Hematopoietic multipotent progenitor cell treated with erythropoietin and hydrocortisone succinate and interleukin-3 and kit ligand, for 8 days (in vitro differentiated cells): ENCODE data around the gene OR11G2.
"Not testable (repeated sequence)": the region's sequence is repeated elsewhere in the genome, so short reads cannot be mapped to it uniquely, and the experiment has no call there.

Experiments
- DNase-seq: peaks from one replicate; pipeline ENCODE4 v3.0.0-alpha.2; 2015

OR11G2 gene

DNA sequence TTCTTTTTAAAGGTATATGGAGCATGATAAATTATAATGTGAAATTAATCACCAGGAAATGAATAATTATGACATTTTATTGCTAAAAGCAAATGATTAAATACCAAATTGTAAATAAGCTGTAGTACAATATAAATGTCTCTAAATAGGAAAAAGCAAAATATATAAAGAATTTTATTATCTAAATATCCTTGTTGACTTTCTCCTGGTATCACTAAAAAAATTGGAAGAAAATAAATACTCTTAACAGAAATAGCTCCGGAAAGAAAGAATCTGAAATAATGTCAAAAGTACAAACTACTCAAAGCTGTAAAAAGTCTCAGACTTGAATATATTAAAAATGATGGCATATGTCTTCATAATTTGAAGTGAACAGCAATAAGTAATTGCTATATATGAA is 38.0 kb downstream of the OR11G2 start, which contains the start of gene OR11H7:
TSS of gene OR11H7 (plus strand) at position 301 of the 400 bp plus-strand sequence.
- DNase-seq = no peak

DNA sequence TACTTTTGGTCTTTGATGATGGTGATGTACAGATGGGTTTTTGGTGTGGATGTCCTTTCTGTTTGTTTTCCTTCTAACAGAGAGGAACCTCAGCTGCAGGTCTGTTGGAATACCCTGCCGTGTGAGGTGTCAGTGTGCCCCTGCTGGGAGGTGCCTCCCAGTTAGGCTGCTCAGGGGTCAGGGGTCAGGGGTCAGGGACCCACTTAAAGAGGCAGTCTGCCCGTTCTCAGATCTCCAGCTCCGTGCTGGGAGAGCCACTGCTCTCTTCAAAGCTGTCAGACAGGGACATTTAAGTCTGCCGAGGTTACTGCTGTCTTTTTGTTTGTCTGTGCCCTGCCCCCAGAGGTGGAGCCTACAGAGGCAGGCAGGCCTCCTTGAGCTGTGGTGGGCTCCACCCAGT is 44.7 kb downstream of the OR11G2 start:
- not testable (repeated sequence) for DNase-seq

DNA sequence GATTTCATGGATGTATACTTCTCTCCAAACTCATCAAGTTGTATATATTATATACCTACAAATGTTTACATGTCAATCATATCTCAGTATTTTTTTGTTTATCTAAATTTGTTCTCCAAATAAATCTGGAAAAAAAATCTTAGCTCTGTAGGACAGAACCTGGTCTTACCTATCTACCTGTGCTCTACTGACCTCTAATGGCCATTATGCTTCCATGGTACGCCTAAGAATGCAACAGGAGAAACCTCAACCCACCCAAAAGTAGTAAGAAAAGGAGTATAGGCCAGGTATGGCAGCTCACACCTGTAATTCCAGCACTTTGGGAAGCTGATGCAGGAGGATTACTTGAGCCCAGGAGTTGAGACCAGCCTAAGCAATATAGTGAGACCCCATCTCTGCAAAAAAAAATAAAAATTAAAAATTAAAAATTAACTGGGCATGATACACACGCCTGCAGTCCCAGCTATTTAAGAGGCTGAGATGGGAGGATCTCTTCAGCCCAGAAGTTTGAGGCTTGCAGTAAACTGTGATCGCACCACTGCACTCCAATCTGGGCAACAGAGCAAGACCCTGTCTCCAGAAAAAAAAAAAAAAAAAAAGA is 57.0 kb downstream of the OR11G2 start:
- peak; percentile 50 for DNase-seq
